K562 (cell line): ENCODE results near the gene TMEM202.

Source experiments
- JUN ChIP-seq, 2 experiments: sonication (generic) in 1 of 2; formaldehyde crosslinking in 1 of 2; IDR thresholded peaks; 2 replicates each; pipeline versions ENCODE4 v1.6.1 to v1.8.0; 2012 to 2022; ENCODE audit warnings: borderline replicate concordance in 2 of 2, mild to moderate bottlenecking in 2 of 2, improper control_type of control experiment in 1 of 2, low read depth in 1 of 2, low read length in 1 of 2, missing genetic modification reagents in 1 of 2
- MAX ChIP-seq: sonication (generic); formaldehyde crosslinking; IDR thresholded peaks from 2 replicates; pipeline ENCODE4 v1.9.0; 2022; ENCODE audit warnings: mild to moderate bottlenecking, missing genetic modification reagents
- NCOA6 ChIP-seq: fragments of 450-650 bp; IDR thresholded peaks from 2 replicates; pipeline ENCODE4 v1.6.1; 2017; ENCODE audit warnings: mild to moderate bottlenecking
- ZNF143 ChIP-seq: sonication (generic); formaldehyde crosslinking; IDR thresholded peaks from 2 replicates; pipeline ENCODE4 v1.9.0; 2022; ENCODE audit warnings: mild to moderate bottlenecking, missing genetic modification reagents
- ZNF184 ChIP-seq: sonication (generic); formaldehyde crosslinking; IDR thresholded peaks from 2 replicates; pipeline ENCODE4 v1.5.0; 2020; ENCODE audit warnings: missing genetic modification reagents

DNA sequence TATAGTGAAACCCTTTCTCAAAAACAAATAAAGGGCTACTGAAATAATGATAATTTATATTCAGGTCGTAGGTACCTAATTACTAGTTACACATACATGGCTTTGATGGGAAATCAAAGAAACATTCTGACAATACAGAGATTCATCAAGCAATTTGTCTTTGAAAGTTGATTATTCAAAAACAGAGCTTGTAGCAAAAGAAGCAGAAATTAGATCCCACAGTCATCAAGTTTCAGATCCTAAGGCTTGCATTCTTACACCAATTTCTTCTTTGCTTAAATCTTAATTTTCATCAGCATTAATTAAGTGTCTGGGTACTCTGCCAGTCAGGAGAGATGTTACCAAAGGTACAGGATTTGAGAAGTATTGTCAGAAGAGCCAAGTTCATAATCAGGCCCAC is 20.8 kb upstream of the TMEM202 start:
- TF ChIP-seq ZNF184 (no peak), NCOA6 (no peak), MAX (no peak), JUN (IDR thresholded peaks at IDR 0.05; ENCODE audit: borderline replicate concordance, low read depth, low read length) (no peak), JUN (CRISPR knock-in tag; IDR thresholded peaks at IDR 0.05; ENCODE audit: borderline replicate concordance) (no peak), ZNF143 (CRISPR knock-in tag) (no peak)
